Calu3 (cell line): ENCODE results near the gene NOSIP. TPM values are rescaled to one million over a fixed set of nuclear protein-coding genes. Genes with fewer than 3 reads are reported as not detected.

Source experiments
- BruUV-seq: library from RNA; stranded (reverse); fragments of 400-500 nt; replicated peaks from 2 replicates; lab custom pipeline; 2021; lab: Mats Ljungman, UMichigan
- CTCF ChIA-PET: fragments of 300-600 bp; sonication (Branson Sonifier 250); formaldehyde crosslinking; loops from one replicate; lab custom pipeline; 2022; ENCODE audit warnings: antibody characterized with exemption; lab: Charles Lee
- DNase-seq: peaks from one replicate; pipeline ENCODE4 v3.0.0; 2022
- H3K27ac Mint-ChIP-seq: one replicate; pipeline ENCODE4 v1.8.0; 2022; ENCODE audit warnings: mixed read lengths; ENCODE audit not compliant: unreplicated experiment
- H3K27me3 Mint-ChIP-seq: one replicate; pipeline ENCODE4 v1.8.0; 2022; ENCODE audit warnings: mixed read lengths; ENCODE audit not compliant: unreplicated experiment
- H3K36me3 Mint-ChIP-seq: one replicate; pipeline ENCODE4 v1.8.0; 2022; ENCODE audit warnings: mild to moderate bottlenecking, moderate library complexity, mixed read lengths; ENCODE audit not compliant: insufficient read depth, unreplicated experiment
- H3K4me1 Mint-ChIP-seq: one replicate; pipeline ENCODE4 v1.8.0; 2022; ENCODE audit warnings: mild to moderate bottlenecking, low read depth, mixed read lengths; ENCODE audit not compliant: unreplicated experiment
- H3K4me3 Mint-ChIP-seq: one replicate; pipeline ENCODE4 v1.8.0; 2022; ENCODE audit warnings: mild to moderate bottlenecking, low read depth, moderate library complexity, mixed read lengths; ENCODE audit not compliant: unreplicated experiment
- H3K9me3 Mint-ChIP-seq: one replicate; pipeline ENCODE4 v1.8.0; 2022; ENCODE audit warnings: low read depth, mixed read lengths; ENCODE audit not compliant: unreplicated experiment
- intact Hi-C: fragments of 100-400 bp; cut with micrococcal nuclease; formaldehyde crosslinking; loops from one replicate; pipeline ENCODE4 v1.10.0; 2022; ENCODE audit not compliant: unreplicated experiment
- total RNA-seq: library from RNA; stranded (reverse); gene quantifications from 2 replicates; pipeline ENCODE4 v1.2.3, GENCODE V29; 2022
- TF ChIP-seq, protein P1 (sequence below): fragments of 200-600 bp; IDR thresholded peaks from one replicate; pipeline ENCODE4 v1.8.0; 2022; ENCODE audit warnings: antibody characterized with exemption; ENCODE audit not compliant: unreplicated experiment

The NOSIP gene
- total RNA-seq, 1 experiment from 2014 or later = 76.9 TPM

DNA sequence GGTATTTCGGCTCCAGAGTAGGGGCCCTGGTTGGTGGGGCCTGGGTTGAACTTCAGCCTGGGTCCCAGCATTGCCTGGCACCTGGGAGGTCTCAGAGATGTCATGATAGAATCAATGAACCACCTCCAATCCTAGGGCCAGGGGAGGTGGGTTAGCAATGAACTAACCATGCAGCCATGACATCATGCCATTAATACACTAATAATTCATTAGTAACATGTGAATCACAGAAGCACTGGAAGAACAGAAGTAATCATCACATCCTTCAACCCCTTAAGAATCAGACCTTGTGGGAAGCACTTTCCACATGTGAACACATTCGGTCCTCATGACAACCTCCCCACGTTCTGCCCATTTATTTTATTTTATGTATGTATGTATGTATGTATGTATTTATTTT is 6.9 kb downstream of the NOSIP start:
- H3K4me3 Mint-ChIP-seq = no peak overlapping the region
- TF ChIP-seq, protein P1, sequence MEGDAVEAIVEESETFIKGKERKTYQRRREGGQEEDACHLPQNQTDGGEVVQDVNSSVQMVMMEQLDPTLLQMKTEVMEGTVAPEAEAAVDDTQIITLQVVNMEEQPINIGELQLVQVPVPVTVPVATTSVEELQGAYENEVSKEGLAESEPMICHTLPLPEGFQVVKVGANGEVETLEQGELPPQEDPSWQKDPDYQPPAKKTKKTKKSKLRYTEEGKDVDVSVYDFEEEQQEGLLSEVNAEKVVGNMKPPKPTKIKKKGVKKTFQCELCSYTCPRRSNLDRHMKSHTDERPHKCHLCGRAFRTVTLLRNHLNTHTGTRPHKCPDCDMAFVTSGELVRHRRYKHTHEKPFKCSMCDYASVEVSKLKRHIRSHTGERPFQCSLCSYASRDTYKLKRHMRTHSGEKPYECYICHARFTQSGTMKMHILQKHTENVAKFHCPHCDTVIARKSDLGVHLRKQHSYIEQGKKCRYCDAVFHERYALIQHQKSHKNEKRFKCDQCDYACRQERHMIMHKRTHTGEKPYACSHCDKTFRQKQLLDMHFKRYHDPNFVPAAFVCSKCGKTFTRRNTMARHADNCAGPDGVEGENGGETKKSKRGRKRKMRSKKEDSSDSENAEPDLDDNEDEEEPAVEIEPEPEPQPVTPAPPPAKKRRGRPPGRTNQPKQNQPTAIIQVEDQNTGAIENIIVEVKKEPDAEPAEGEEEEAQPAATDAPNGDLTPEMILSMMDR = no peak
- H3K27ac Mint-ChIP-seq = no peak overlapping the region
- H3K4me1 Mint-ChIP-seq = peaks cover 10% of the 10 kb centered on the region
- no peaks in the 10 kb centered on the region for H3K27me3 Mint-ChIP-seq
- DNase-seq = no peak
- peaks cover 17% of the 10 kb centered on the region for H3K36me3 Mint-ChIP-seq
- intact Hi-C loops = loop anchor here (5.0 kb wide), 2 partner anchors 109 to 181 kb away; no protein-coding TSS in a partner anchor
- CTCF ChIA-PET = no interaction called here
- no TSS peak for BruUV-seq
- H3K9me3 Mint-ChIP-seq = no peaks in the 10 kb centered on the region

GRCh38 chr19:49573009-49573408 is 7.3 kb downstream of the NOSIP start:
- TF ChIP-seq, protein P1 = no peak
- no peak for DNase-seq
- Mint-ChIP-seq H3K36me3 (peaks cover 17% of the 10 kb centered on the region), H3K9me3 (no peaks in the 10 kb centered on the region), H3K4me3 (no peak overlapping the region), H3K27me3 (no peaks in the 10 kb centered on the region), H3K4me1 (peaks cover 10% of the 10 kb centered on the region), H3K27ac (no peak overlapping the region)
- no TSS peak for BruUV-seq
- intact Hi-C loops = loop anchor here (5.0 kb wide), 2 partner anchors 109 to 181 kb away; no protein-coding TSS in a partner anchor
- CTCF ChIA-PET = no interaction called here

- DNase-seq = no peak
- Mint-ChIP-seq H3K27me3 (no peaks in the 10 kb centered on the region), H3K4me1 (peaks cover 10% of the 10 kb centered on the region), H3K27ac (no peak overlapping the region), H3K4me3 (no peak overlapping the region), H3K36me3 (peaks cover 9% of the 10 kb centered on the region), H3K9me3 (no peaks in the 10 kb centered on the region)
- TF ChIP-seq, protein P1 = no peak
- CTCF ChIA-PET = interaction anchor here (0.7 to 2.7 kb wide), 5 partner anchors 9 to 105 kb away, joined by 3 to 25 read pairs (median 5); partner anchors contain the start of genes NOSIP and PRRG2
- BruUV-seq = no TSS peak
- intact Hi-C loops = loop anchor here (1.0 to 5.0 kb wide), 3 partner anchors 65 to 179 kb away; no protein-coding TSS in a partner anchor
Observed at GRCh38 chr19:49570997-49571676, 9.2 kb downstream of the NOSIP start.

GRCh38 chr19:49570138-49570856 is 10.1 kb downstream of the NOSIP start:
- peaks cover 10% of the 10 kb centered on the region for H3K4me1 Mint-ChIP-seq
- intact Hi-C loops = loop anchor here (1.0 to 5.0 kb wide), 3 partner anchors 64 to 178 kb away; no protein-coding TSS in a partner anchor
- no peak overlapping the region for H3K4me3 Mint-ChIP-seq
- peaks cover 6% of the 10 kb centered on the region for H3K36me3 Mint-ChIP-seq
- CTCF ChIA-PET = interaction anchor here (0.6 to 2.7 kb wide), 22 partner anchors 8 to 577 kb away, joined by 3 to 25 read pairs (median 4); partner anchors contain the start of genes GYS1, NOSIP, PRR12 and PRRG2
- BruUV-seq = no TSS peak
- H3K9me3 Mint-ChIP-seq = no peaks in the 10 kb centered on the region
- no peaks in the 10 kb centered on the region for H3K27me3 Mint-ChIP-seq
- peak; percentile 74 for DNase-seq
- no peak overlapping the region for H3K27ac Mint-ChIP-seq
- TF ChIP-seq, protein P1 = peak; percentile 98
